GM12878 (cell line): ENCODE results near the gene TRAIP.

ENCODE experiments used
- CBX5 ChIP-seq: sonication (generic); IDR thresholded peaks from 2 replicates; pipeline ENCODE4 v1.6.1; 2016; ENCODE audit warnings: low read depth, moderate library complexity, mild to moderate bottlenecking, inconsistent platforms
- CHD1 ChIP-seq: IDR thresholded peaks from 2 replicates; pipeline ENCODE4 v1.6.1; 2012; ENCODE audit warnings: low read depth, low read length, improper control_type of control experiment
- JUND ChIP-seq: IDR thresholded peaks from 2 replicates; pipeline ENCODE4 v1.6.1; 2012; ENCODE audit warnings: low read depth, mild to moderate bottlenecking, low read length, improper control_type of control experiment, moderate library complexity
- POLR2A ChIP-seq: IDR thresholded peaks from 2 replicates; pipeline ENCODE4 v1.6.1; 2011; ENCODE audit warnings: low read depth, mild to moderate bottlenecking, low read length
- POLR2AphosphoS5 ChIP-seq: IDR thresholded peaks from 2 replicates; pipeline ENCODE4 v1.6.1; 2011; ENCODE audit warnings: mild to moderate bottlenecking, low read length, inconsistent platforms
- TF ChIP-seq, protein P1 (sequence below), 3 experiments: IDR thresholded peaks in 2 of 3; conservative IDR thresholded peaks in 1 of 3; 2 replicates each; pipeline ENCODE4 v1.5.1; 2011; ENCODE audit warnings: low read depth in 3 of 3, low read length in 3 of 3, mild to moderate bottlenecking in 3 of 3, control low read depth in 2 of 3, moderate library complexity in 2 of 3, inconsistent platforms in 1 of 3, mixed read lengths in 1 of 3; ENCODE audit not compliant: control insufficient read depth in 2 of 3, insufficient read depth in 1 of 3; ENCODE audit errors: extremely low read depth in 1 of 3

DNA sequence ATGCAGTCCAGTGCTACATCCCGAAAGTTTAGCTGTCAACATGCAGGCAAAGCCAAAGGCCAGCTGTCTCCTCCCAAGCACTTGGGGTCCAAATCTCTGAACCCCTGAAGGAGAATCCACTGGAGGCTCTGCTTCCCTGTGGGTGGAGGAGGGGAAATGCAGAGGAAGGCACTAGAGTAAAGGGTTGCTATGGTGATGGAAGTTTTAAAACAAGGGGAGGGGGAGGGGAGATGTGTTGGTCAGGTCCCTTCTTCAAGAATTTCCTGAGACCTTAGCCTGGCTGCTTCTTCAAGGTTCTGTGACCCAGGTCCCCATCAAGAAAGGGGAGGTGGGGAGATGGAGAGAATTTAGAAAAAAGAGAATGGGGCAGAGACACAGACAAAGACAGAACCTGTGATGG, 11.0 kb upstream of the TRAIP start:
- TF ChIP-seq POLR2A (no peak), CBX5 (no peak), JUND (no peak), CHD1 (no peak), POLR2AphosphoS5 (no peak)
- TF ChIP-seq, protein P1, sequence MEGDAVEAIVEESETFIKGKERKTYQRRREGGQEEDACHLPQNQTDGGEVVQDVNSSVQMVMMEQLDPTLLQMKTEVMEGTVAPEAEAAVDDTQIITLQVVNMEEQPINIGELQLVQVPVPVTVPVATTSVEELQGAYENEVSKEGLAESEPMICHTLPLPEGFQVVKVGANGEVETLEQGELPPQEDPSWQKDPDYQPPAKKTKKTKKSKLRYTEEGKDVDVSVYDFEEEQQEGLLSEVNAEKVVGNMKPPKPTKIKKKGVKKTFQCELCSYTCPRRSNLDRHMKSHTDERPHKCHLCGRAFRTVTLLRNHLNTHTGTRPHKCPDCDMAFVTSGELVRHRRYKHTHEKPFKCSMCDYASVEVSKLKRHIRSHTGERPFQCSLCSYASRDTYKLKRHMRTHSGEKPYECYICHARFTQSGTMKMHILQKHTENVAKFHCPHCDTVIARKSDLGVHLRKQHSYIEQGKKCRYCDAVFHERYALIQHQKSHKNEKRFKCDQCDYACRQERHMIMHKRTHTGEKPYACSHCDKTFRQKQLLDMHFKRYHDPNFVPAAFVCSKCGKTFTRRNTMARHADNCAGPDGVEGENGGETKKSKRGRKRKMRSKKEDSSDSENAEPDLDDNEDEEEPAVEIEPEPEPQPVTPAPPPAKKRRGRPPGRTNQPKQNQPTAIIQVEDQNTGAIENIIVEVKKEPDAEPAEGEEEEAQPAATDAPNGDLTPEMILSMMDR (IDR thresholded peaks at IDR 0.05 in 2 of 3, conservative IDR thresholded peaks at IDR 0.05 in 1 of 3; ENCODE audit: control insufficient read depth in 2 of 3, extremely low read depth in 1 of 3, insufficient read depth in 1 of 3, low read depth in 3 of 3, low read length in 3 of 3): no peak
